GM23338 (cell line): Measurements from ENCODE around the gene PUM1. TPM values are rescaled to one million over a fixed set of nuclear protein-coding genes. Genes with fewer than 3 reads are reported as not detected.

Source experiments
- ATAC-seq: fragments of 200-7000 bp; cut with Tn5 transposase; 3 replicates; pipeline ENCODE4 v1.9.1; 2020
- DNase-seq: peaks from one replicate; pipeline ENCODE4 v3.0.0-alpha.2; 2015; ENCODE audit warnings: low spot score
- H2AFZ ChIP-seq: fragments of 200-600 bp; sonication (generic); 2 replicates; pipeline ENCODE4 v1.8.0; 2016; ENCODE audit warnings: antibody characterized with exemption, mild to moderate bottlenecking, moderate library complexity
- H3F3A ChIP-seq: fragments of 200-600 bp; sonication (generic); replicated peaks from 2 replicates; pipeline ENCODE4 v1.8.0; 2017; ENCODE audit warnings: antibody characterized with exemption, mixed run types, low read depth
- H3K27ac ChIP-seq: fragments of 200-600 bp; sonication (generic); 2 replicates; pipeline ENCODE4 v1.6.1; 2016; ENCODE audit warnings: low read depth
- H3K27me3 ChIP-seq: fragments of 200-600 bp; sonication (generic); 2 replicates; pipeline ENCODE4 v1.8.0; 2016; ENCODE audit warnings: mild to moderate bottlenecking, mixed run types, moderate library complexity; ENCODE audit not compliant: insufficient read depth
- H3K36me3 ChIP-seq: fragments of 200-600 bp; sonication (generic); 2 replicates; pipeline ENCODE4 v1.8.0; 2016; ENCODE audit warnings: mild to moderate bottlenecking; ENCODE audit not compliant: insufficient read depth
- H3K4me1 ChIP-seq: fragments of 200-600 bp; sonication (generic); 2 replicates; pipeline ENCODE4 v1.8.0; 2016; ENCODE audit warnings: mild to moderate bottlenecking, moderate library complexity; ENCODE audit not compliant: insufficient read depth
- H3K4me2 ChIP-seq: fragments of 200-600 bp; sonication (generic); 2 replicates; pipeline ENCODE4 v1.7.1; 2017; ENCODE audit warnings: mixed run types
- H3K4me3 ChIP-seq: fragments of 200-600 bp; sonication (generic); 2 replicates; pipeline ENCODE4 v1.6.1; 2016; ENCODE audit warnings: mixed run types
- H3K79me2 ChIP-seq: fragments of 200-600 bp; sonication (generic); replicated peaks from 2 replicates; pipeline ENCODE4 v1.8.0; 2017; ENCODE audit warnings: mild to moderate bottlenecking; ENCODE audit not compliant: insufficient read depth
- H3K9me2 ChIP-seq: fragments of 200-600 bp; sonication (generic); 2 replicates; pipeline ENCODE4 v1.8.0; 2017; ENCODE audit not compliant: insufficient read depth
- H4K20me1 ChIP-seq: fragments of 200-600 bp; sonication (generic); replicated peaks from 2 replicates; pipeline ENCODE4 v1.8.0; 2017; ENCODE audit warnings: mild to moderate bottlenecking; ENCODE audit not compliant: insufficient read depth
- H3K27ac Mint-ChIP-seq: 2 replicates; pipeline ENCODE4 v1.8.0; 2020; ENCODE audit warnings: inconsistent platforms, mild to moderate bottlenecking, moderate library complexity, mixed read lengths
- H3K27me3 Mint-ChIP-seq: 3 replicates; pipeline ENCODE4 v1.8.0; 2022; ENCODE audit warnings: low read depth, mild to moderate bottlenecking, moderate library complexity, mixed read lengths, inconsistent platforms; ENCODE audit not compliant: insufficient read depth, poor library complexity
- H3K36me3 Mint-ChIP-seq: 3 replicates; pipeline ENCODE4 v1.8.0; 2021; ENCODE audit warnings: low read depth, mild to moderate bottlenecking, inconsistent platforms, moderate library complexity, mixed read lengths
- H3K4me1 Mint-ChIP-seq: 3 replicates; pipeline ENCODE4 v1.8.0; 2020; ENCODE audit warnings: mild to moderate bottlenecking, inconsistent platforms, mixed read lengths
- H3K4me3 Mint-ChIP-seq: 3 replicates; pipeline ENCODE4 v1.8.0; 2021; ENCODE audit warnings: moderate library complexity, mild to moderate bottlenecking, inconsistent platforms, mixed read lengths
- H3K9me3 Mint-ChIP-seq: 3 replicates; pipeline ENCODE4 v1.8.0; 2020; ENCODE audit warnings: moderate library complexity, mild to moderate bottlenecking, inconsistent platforms, mixed read lengths
- CTCF ChIP-seq, 2 experiments: fragments of 200-600 bp in 1 of 2; sonication (generic) in 1 of 2; conservative IDR thresholded peaks; 2 replicates each; pipeline versions ENCODE4 v1.5.1 to v1.6.1; 2016 to 2017; ENCODE audit warnings: antibody characterized with exemption in 2 of 2, low read depth in 2 of 2, mild to moderate bottlenecking in 2 of 2, moderate library complexity in 1 of 2
- EZH2 ChIP-seq: fragments of 200-600 bp; sonication (generic); IDR thresholded peaks from one replicate; pipeline ENCODE4 v1.8.0; 2017; ENCODE audit warnings: antibody characterized with exemption, mild to moderate bottlenecking, low read depth; ENCODE audit not compliant: unreplicated experiment
- EZH2phosphoT487 ChIP-seq: fragments of 200-600 bp; sonication (generic); IDR thresholded peaks from one replicate; pipeline ENCODE4 v1.8.1; 2018; ENCODE audit warnings: antibody characterized with exemption; ENCODE audit not compliant: unreplicated experiment
- JUNB ChIP-seq: IDR thresholded peaks from one replicate; pipeline ENCODE4 v1.6.1; 2016; ENCODE audit warnings: antibody characterized with exemption; ENCODE audit not compliant: unreplicated experiment
- NANOG ChIP-seq: IDR thresholded peaks from 2 replicates; pipeline ENCODE4 v1.6.1; 2016; ENCODE audit warnings: antibody characterized with exemption, borderline replicate concordance
- POLR2AphosphoS5 ChIP-seq: IDR thresholded peaks from 2 replicates; pipeline ENCODE4 v1.6.1; 2016; ENCODE audit warnings: antibody characterized with exemption, low read depth
- ZNF114 ChIP-seq: fragments of 250-450 bp; sonication (Bioruptor Pico); IDR thresholded peaks from 2 replicates; pipeline ENCODE4 v1.5.0; 2020; ENCODE audit warnings: mild to moderate bottlenecking, moderate library complexity
- ZNF331 ChIP-seq: fragments of 250-450 bp; sonication (Bioruptor Pico); IDR thresholded peaks from 2 replicates; pipeline ENCODE4 v1.5.0; 2020; ENCODE audit warnings: low read depth, mild to moderate bottlenecking, moderate library complexity
- ZNF462 ChIP-seq: fragments of 250-450 bp; sonication (Bioruptor Pico); IDR thresholded peaks from 2 replicates; pipeline ENCODE4 v1.5.0; 2020; ENCODE audit warnings: mild to moderate bottlenecking, moderate library complexity
- polyA plus RNA-seq: library from polyadenylated mRNA; unstranded; fragments of >200 nt; fragmentation: Nextera tagmentation; extraction: Ambion mirVana; gene quantifications from 2 replicates; pipeline ENCODE4 v1.2.1, GENCODE V29; 2016
- total RNA-seq: library from RNA; depleted of rRNA; stranded (reverse); fragments of >200 nt; shearing (Covaris generic); gene quantifications from 2 replicates; pipeline ENCODE4 v1.2.3, GENCODE V29; 2014

Gene PUM1
- total and polyA plus RNA-seq, 2 experiments from 2014 or later, result 44.4 to 117 TPM

- TF ChIP-seq NANOG (no peak), ZNF114 (CRISPR knock-in tag) (no peak), CTCF (conservative IDR thresholded peaks at IDR 0.05; ENCODE audit: low read depth in 2 of 2) (no peak), EZH2 (no peak), EZH2phosphoT487 (no peak), ZNF331 (no peak), JUNB (no peak)
Observed at GRCh38 chr1:30915491-30916230, 149.9 kb downstream of the PUM1 start (continued).

GRCh38 chr1:30914931-30915330 is 150.6 kb downstream of the PUM1 start:
- peaks cover 15% of the 10 kb centered on the region for H3K4me1 Mint-ChIP-seq
- no peak overlapping the region for H3K27ac Mint-ChIP-seq
- H3K27me3 Mint-ChIP-seq, result peaks cover 10% of the 10 kb centered on the region
- H3K36me3 ChIP-seq, result no peaks in the 10 kb centered on the region
- no peak overlapping the region for H3K4me3 ChIP-seq
- DNase-seq, result no peak
- peaks cover 5% of the 10 kb centered on the region; the same call in 1 of the 2 replicates for H3K4me1 ChIP-seq
- H2AFZ ChIP-seq, result no peak overlapping the region
- peaks cover under 1% of the 10 kb centered on the region; the same call in 1 of the 2 replicates for H3F3A ChIP-seq
- H3K79me2 ChIP-seq, result no peaks in the 10 kb centered on the region
- no peaks in the 10 kb centered on the region; the same call in 1 of the 3 replicates for H3K9me3 Mint-ChIP-seq
- no peak overlapping the region for H3K4me3 Mint-ChIP-seq
- ATAC-seq, result no peak
- H3K36me3 Mint-ChIP-seq, result no peaks in the 10 kb centered on the region
- H3K27me3 ChIP-seq, result no peaks in the 10 kb centered on the region
- H3K27ac ChIP-seq, result no peak overlapping the region
- no peak overlapping the region for H3K4me2 ChIP-seq
- no peaks in the 10 kb centered on the region for H4K20me1 ChIP-seq
- H3K9me2 ChIP-seq, result no peaks in the 10 kb centered on the region
- TF ChIP-seq EZH2phosphoT487 (no peak), POLR2AphosphoS5 (no peak), ZNF331 (no peak), NANOG (no peak), EZH2 (no peak), CTCF (conservative IDR thresholded peaks at IDR 0.05; ENCODE audit: low read depth in 2 of 2) (no peak), ZNF114 (CRISPR knock-in tag) (no peak), ZNF462 (CRISPR knock-in tag) (no peak)
